ENCODE measurements around the gene TLR4.

The TLR4 gene

GRCh38 chr9:117704024-117704575, at the start of gene TLR4:
TSS of gene TLR4 (plus strand) at chr9:117704403. CDS start at chr9:117704473, 70 bp downstream.
- no peak for DNase-seq

- no peak for DNase-seq
Measured at GRCh38 chr9:117656002-117656401, 48.2 kb upstream of the TLR4 start.

- no peak for DNase-seq
Measured at GRCh38 chr9:117662651-117663050, 41.6 kb upstream of the TLR4 start.

GRCh38 chr9:117664419-117664818, 39.8 kb upstream of the TLR4 start:
- no peak for DNase-seq

GRCh38 chr9:117665601-117666385, 38.4 kb upstream of the TLR4 start:
- DNase-seq: no peak

- DNase-seq: no peak
Measured at GRCh38 chr9:117671468-117671867, 32.7 kb upstream of the TLR4 start.

GRCh38 chr9:117672369-117672768, 31.8 kb upstream of the TLR4 start:
- DNase-seq: no peak

GRCh38 chr9:117677572-117677971, 26.6 kb upstream of the TLR4 start:
- DNase-seq: no peak

GRCh38 chr9:117678871-117679270, 25.3 kb upstream of the TLR4 start:
- DNase-seq: no peak

- DNase-seq: no peak
Measured at GRCh38 chr9:117679416-117679815, 24.8 kb upstream of the TLR4 start.

- DNase-seq: no peak
Measured at GRCh38 chr9:117681888-117682287, 22.3 kb upstream of the TLR4 start.

- no peak for DNase-seq
Measured at GRCh38 chr9:117682955-117683710, 21.1 kb upstream of the TLR4 start.

GRCh38 chr9:117687532-117687931, 16.7 kb upstream of the TLR4 start:
- DNase-seq: no peak

- DNase-seq: no peak
Measured at GRCh38 chr9:117691367-117691766, 12.8 kb upstream of the TLR4 start.

- no peak for DNase-seq
Measured at GRCh38 chr9:117696154-117696553, 8.0 kb upstream of the TLR4 start.

- no peak for DNase-seq
Measured at GRCh38 chr9:117697046-117697445, 7.2 kb upstream of the TLR4 start.

- DNase-seq: no peak
Measured at GRCh38 chr9:117703537-117703936, 666 bp upstream of the TLR4 start.

- DNase-seq: no peak
Measured at GRCh38 chr9:117704597-117704996, 394 bp downstream of the TLR4 start.

GRCh38 chr9:117705386-117705785, 1.2 kb downstream of the TLR4 start:
- no peak for DNase-seq

GRCh38 chr9:117706421-117707116, 2.4 kb downstream of the TLR4 start:
- DNase-seq: no peak

GRCh38 chr9:117707561-117707960, 3.4 kb downstream of the TLR4 start:
- DNase-seq: no peak

GRCh38 chr9:117709936-117710335, 5.7 kb downstream of the TLR4 start:
- no peak for DNase-seq

GRCh38 chr9:117714282-117714681, 10.1 kb downstream of the TLR4 start:
- DNase-seq: no peak

Data from NCI-H510A treated with DMSO at 0.1 percent for 48 hours (cell line).